Measurements from ENCODE around the gene REEP6. TPM values are rescaled to one million over a fixed set of nuclear protein-coding genes. Genes with fewer than 3 reads are reported as not detected.

Gene REEP6
- total and polyA plus RNA-seq, 2 of the 8 experiments (the other 6 are each of a cell fraction or from before 2014, with no cell fraction given) = 12.6 to 20.7 TPM

DNA sequence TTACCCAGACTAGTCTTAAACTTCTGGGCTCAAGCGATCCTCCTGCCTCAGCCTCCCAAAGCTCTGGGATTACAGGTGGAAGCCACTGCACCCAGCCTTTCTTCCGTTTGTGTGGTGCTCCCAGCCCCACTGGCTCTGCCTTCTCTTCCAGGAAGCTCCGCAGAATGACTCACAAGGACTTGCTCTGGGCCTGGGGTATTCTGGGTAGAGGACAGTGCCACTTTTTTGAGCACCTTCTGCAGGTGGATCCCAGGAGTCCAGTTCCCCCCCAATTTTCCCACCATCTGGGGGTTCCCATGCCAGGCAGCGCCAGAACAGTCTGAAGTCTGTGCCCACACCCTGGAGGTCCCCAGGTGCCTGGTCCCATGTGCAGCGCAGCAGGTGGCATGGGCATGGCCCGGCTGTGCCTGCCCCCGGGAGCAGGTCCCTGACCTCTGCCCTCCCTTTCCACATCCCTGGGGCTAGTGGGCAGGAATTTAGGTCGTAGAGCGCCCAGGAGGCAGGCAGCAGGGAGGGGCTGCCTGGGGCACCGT is 1.6 kb downstream of the REEP6 start:
- H2BK120ac ChIP-seq (replicated peaks; ENCODE audit: low read depth, low read length) = no peak overlapping the region
- H2BK5ac ChIP-seq (ENCODE audit: low read depth, low read length) = no peak overlapping the region
- no peak overlapping the region for H2BK15ac ChIP-seq (ENCODE audit: low read length)
- no peak overlapping the region for H2BK12ac ChIP-seq (ENCODE audit: low read depth, low read length)
- peaks cover 9% of the 10 kb centered on the region for H3K23me2 ChIP-seq (ENCODE audit: low read depth, low read length)
- TF ChIP-seq KDM1A (IDR thresholded peaks at IDR 0.05; ENCODE audit: borderline replicate concordance, low read length) (no peak), BACH1 (IDR thresholded peaks at IDR 0.05; ENCODE audit: low read length) (no peak), ZNF274 (IDR thresholded peaks at IDR 0.05; ENCODE audit: borderline replicate concordance, extremely low read depth, low read length) (no peak), JUND (IDR thresholded peaks at IDR 0.05; ENCODE audit: low read length) (no peak), TEAD4 (IDR thresholded peaks at IDR 0.05; ENCODE audit: low read depth, low read length) (no peak), CEBPB (IDR thresholded peaks at IDR 0.05; ENCODE audit: low read depth, low read length) (no peak), CHD2 (IDR thresholded peaks at IDR 0.05; ENCODE audit: low read length) (no peak), YY1 (IDR thresholded peaks at IDR 0.05; ENCODE audit: low read depth, low read length) (no peak), MAFK (IDR thresholded peaks at IDR 0.05; ENCODE audit: low read depth, low read length) (no peak), RBBP5 (IDR thresholded peaks at IDR 0.05; ENCODE audit: borderline replicate concordance, low read depth, low read length) (no peak), ATF2 (IDR thresholded peaks at IDR 0.05; ENCODE audit: low read length) (no peak)
- TF ChIP-seq, protein P1, sequence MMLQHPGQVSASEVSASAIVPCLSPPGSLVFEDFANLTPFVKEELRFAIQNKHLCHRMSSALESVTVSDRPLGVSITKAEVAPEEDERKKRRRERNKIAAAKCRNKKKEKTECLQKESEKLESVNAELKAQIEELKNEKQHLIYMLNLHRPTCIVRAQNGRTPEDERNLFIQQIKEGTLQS (IDR thresholded peaks at IDR 0.05; ENCODE audit: insufficient read depth, low read depth, low read length) = no peak
- H3K18ac ChIP-seq (ENCODE audit: extremely low read depth, low read length) = no peak overlapping the region
- no peak overlapping the region for H3K4ac ChIP-seq (replicated peaks; ENCODE audit: insufficient read length, low read depth, low read length)
- H2AFZ ChIP-seq (ENCODE audit: low read length) = no peak overlapping the region
- peaks cover 3 to 17% (median 9%) of the 10 kb centered on the region in 4 experiments; a peak in 6 of 7 replicates for H3K27me3 ChIP-seq (replicated peaks in 1 of 4; ENCODE audit: control insufficient read depth in 3 of 4, extremely low read depth in 1 of 4, insufficient read depth in 3 of 4, low read length in 3 of 4)
- no peak overlapping the region for H3K4me3 ChIP-seq (ENCODE audit: extremely low read depth in 1 of 4, insufficient read depth in 2 of 4, low read depth in 3 of 4, low read length in 4 of 4)
- no peak overlapping the region; a peak in 1 of 4 replicates for H3K4me2 ChIP-seq (ENCODE audit: insufficient read depth in 1 of 2, low read depth in 2 of 2, low read length in 2 of 2)
- H2AK5ac ChIP-seq (ENCODE audit: low read depth, low read length) = no peak overlapping the region
- DNase-seq (ENCODE audit: low read depth in 1 of 2, low spot score in 2 of 2) = no peak
- H3K23ac ChIP-seq (ENCODE audit: insufficient read length) = no peak overlapping the region
- ChIA-PET CTCF (ENCODE audit: partially characterized antibody) (interaction anchor here (1.0 to 2.6 kb wide), 2 partner anchors 11 to 17 kb away, joined by 3 to 14 read pairs; no protein-coding TSS in a partner anchor), POLR2A (ENCODE audit: partially characterized antibody) (no interaction called here)
- no peak overlapping the region for H3K56ac ChIP-seq (replicated peaks; ENCODE audit: insufficient read length, low read depth, low read length)
- H4K5ac ChIP-seq (ENCODE audit: insufficient read length, low read depth, low read length) = no peak overlapping the region
- H3K79me2 ChIP-seq (ENCODE audit: control insufficient read depth in 1 of 2, insufficient read depth in 2 of 2, low read length in 2 of 2) = no peaks in the 10 kb centered on the region
- WGBS, 2 experiments (ENCODE audit: extremely low coverage in 1 of 2, insufficient coverage in 1 of 2, insufficient read length in 1 of 2, insufficient replicate concordance in 2 of 2, low coverage in 1 of 2, low lambda C conversion rate in 2 of 2, missing lambda C conversion rate in 1 of 2) = 90% methylated on average over 9 of the region's 10 CpGs; no CpG with 5 or more reads in 1 of the 2 experiments
- no peaks in the 10 kb centered on the region for H3K9me3 ChIP-seq (ENCODE audit: insufficient read depth in 2 of 2, low read depth in 1 of 2, low read length in 1 of 2)
- FAIRE-seq = no peak
- H3K79me1 ChIP-seq (ENCODE audit: low read depth, low read length) = no peaks in the 10 kb centered on the region
- H3K14ac ChIP-seq (ENCODE audit: insufficient read length) = no peak overlapping the region
- no peak overlapping the region for H4K8ac ChIP-seq (ENCODE audit: extremely low read depth, insufficient read depth, low read length)
- H3K9ac ChIP-seq (replicated peaks in 1 of 4; ENCODE audit: extremely low read depth in 1 of 4, low read depth in 3 of 4, low read length in 3 of 4) = no peak overlapping the region
- H2BK20ac ChIP-seq (ENCODE audit: low read length) = no peak overlapping the region
- H4K20me1 ChIP-seq (replicated peaks in 1 of 2; ENCODE audit: control insufficient read depth in 1 of 2, insufficient read depth in 2 of 2, low read length in 2 of 2) = peaks cover 0 to 5% of the 10 kb centered on the region in 2 experiments
- H3K27ac ChIP-seq (ENCODE audit: low read depth, low read length) = no peak overlapping the region
- peaks cover 0 to 5% (median 2%) of the 10 kb centered on the region in 4 experiments; a peak in 5 of 7 replicates for H3K4me1 ChIP-seq (replicated peaks in 1 of 4; ENCODE audit: control insufficient read depth in 3 of 4, insufficient read depth in 4 of 4, low read length in 3 of 4)
- H3K36me3 ChIP-seq (ENCODE audit: control insufficient read depth in 2 of 4, insufficient read depth in 4 of 4, low read length in 3 of 4) = no peaks in the 10 kb centered on the region
- H4K91ac ChIP-seq (replicated peaks; ENCODE audit: insufficient read length, low read length) = no peak overlapping the region

All from H1 (cell line).